K562 (cell line): ENCODE data around the gene UBXN11. TPM values are rescaled to one million over a fixed set of nuclear protein-coding genes. Genes with fewer than 3 reads are reported as not detected.

Experiments
- ARID1B ChIP-seq: fragments of 450-650 bp; IDR thresholded peaks from 2 replicates; pipeline ENCODE4 v1.6.1; 2016; ENCODE audit warnings: antibody characterized with exemption, mild to moderate bottlenecking, inconsistent platforms
- ARID2 ChIP-seq: fragments of 450-650 bp; IDR thresholded peaks from 2 replicates; pipeline ENCODE4 v1.6.1; 2017; ENCODE audit warnings: antibody characterized with exemption, mild to moderate bottlenecking
- BACH1 ChIP-seq: fragments of 200-800 bp; sonication (Bioruptor generic); IDR thresholded peaks from 2 replicates; pipeline ENCODE4 v1.6.1; 2016; ENCODE audit warnings: missing genetic modification characterization, missing compliant biosample characterization
- ELF4 ChIP-seq: fragments of 450-650 bp; formaldehyde crosslinking; IDR thresholded peaks from 2 replicates; pipeline ENCODE4 v1.4.0; 2022; ENCODE audit warnings: missing genetic modification characterization
- FOXJ3 ChIP-seq: sonication (generic); formaldehyde crosslinking; IDR thresholded peaks from 2 replicates; pipeline ENCODE4 v1.4.0; 2020; ENCODE audit warnings: mild to moderate bottlenecking, missing genetic modification reagents
- GTF2E2 ChIP-seq: fragments of 200-800 bp; sonication (Bioruptor generic); IDR thresholded peaks from 2 replicates; pipeline ENCODE4 v1.6.1; 2016; ENCODE audit warnings: missing genetic modification characterization, missing compliant biosample characterization
- HMG20A ChIP-seq: fragments of 450-650 bp; formaldehyde crosslinking; conservative IDR thresholded peaks from 2 replicates; pipeline ENCODE4 v1.4.0; 2020; ENCODE audit warnings: mild to moderate bottlenecking, mixed read lengths
- NFIX ChIP-seq: fragments of 250-450 bp; sonication (Bioruptor Pico); IDR thresholded peaks from 2 replicates; pipeline ENCODE4 v1.4.0; 2020; ENCODE audit warnings: low read depth, mild to moderate bottlenecking, moderate library complexity
- NR4A1 ChIP-seq, 2 experiments: fragments of 250-450 bp in 1 of 2; fragments of 450-650 bp in 1 of 2; sonication (Bioruptor Pico) in 1 of 2; IDR thresholded peaks; 2 replicates each; pipeline versions ENCODE4 v1.4.0 to v1.6.1; 2016 to 2020; ENCODE audit warnings: mild to moderate bottlenecking in 2 of 2, missing compliant biosample characterization in 1 of 2, missing genetic modification characterization in 1 of 2, moderate library complexity in 1 of 2
- PHF21A ChIP-seq: fragments of 450-650 bp; IDR thresholded peaks from 2 replicates; pipeline ENCODE4 v1.6.1; 2017; ENCODE audit warnings: low read depth, borderline replicate concordance
- POLR2G ChIP-seq: fragments of 200-400 bp; formaldehyde crosslinking; IDR thresholded peaks from 2 replicates; pipeline ENCODE4 v1.6.1; 2017; ENCODE audit warnings: low read depth, mild to moderate bottlenecking, antibody characterized with exemption, low read length, moderate library complexity
- POLR2H ChIP-seq: IDR thresholded peaks from 2 replicates; pipeline ENCODE4 v1.6.1; 2016; ENCODE audit warnings: missing genetic modification characterization, low read depth, mild to moderate bottlenecking, control low read depth, missing compliant biosample characterization, moderate library complexity
- RBM39 ChIP-seq: fragments of 200-400 bp; formaldehyde crosslinking; optimal IDR thresholded peaks from 2 replicates; pipeline ENCODE3; 2018; ENCODE audit warnings: low read depth, low read length
- SP1 ChIP-seq: sonication (generic); formaldehyde crosslinking; IDR thresholded peaks from 2 replicates; pipeline ENCODE4 v1.8.1; 2022; ENCODE audit warnings: mild to moderate bottlenecking, missing genetic modification reagents
- TAF15 ChIP-seq: fragments of 200-400 bp; formaldehyde crosslinking; IDR thresholded peaks from 2 replicates; pipeline ENCODE4 v1.6.1; 2017; ENCODE audit warnings: mild to moderate bottlenecking, low read depth, low read length, moderate library complexity
- USF2 ChIP-seq: sonication (generic); formaldehyde crosslinking; IDR thresholded peaks from 2 replicates; pipeline ENCODE4 v1.5.0; 2020; ENCODE audit warnings: missing genetic modification reagents
- ZNF197 ChIP-seq: fragments of 200-800 bp; sonication (Bioruptor generic); IDR thresholded peaks from 2 replicates; pipeline ENCODE4 v1.6.1; 2016; ENCODE audit warnings: low read depth, missing genetic modification characterization, missing compliant biosample characterization
- ZNF217 ChIP-seq: sonication (generic); formaldehyde crosslinking; IDR thresholded peaks from 2 replicates; pipeline ENCODE4 v1.8.0; 2022; ENCODE audit warnings: mild to moderate bottlenecking, missing genetic modification reagents
- ZNF253 ChIP-seq: fragments of 250-450 bp; sonication (Bioruptor Pico); conservative IDR thresholded peaks from 2 replicates; pipeline ENCODE4 v1.6.1; 2021; ENCODE audit warnings: mild to moderate bottlenecking
- ZNF408 ChIP-seq: fragments of 250-450 bp; sonication (Bioruptor Pico); IDR thresholded peaks from 2 replicates; pipeline ENCODE4 v1.4.0; 2020; ENCODE audit warnings: low read depth, mild to moderate bottlenecking, moderate library complexity
- ZNF717 ChIP-seq: fragments of 250-450 bp; sonication (Bioruptor Pico); IDR thresholded peaks from 2 replicates; pipeline ENCODE4 v1.5.0; 2021
- polyA plus RNA-seq, 8 experiments: library from polyadenylated mRNA; depleted of rRNA in 4 of 8; stranded (reverse) in 5 of 8; unstranded in 3 of 8; fragments of >200 nt; fragmentation: Nextera tagmentation in 2 of 8; fragmentation: Illumina TruSeq in 1 of 8; extraction: Ambion mirVana in 2 of 8; extraction: Trizol in 1 of 8; gene quantifications; 2 replicates each; pipeline versions ENCODE4 v1.2.1 to v1.2.3, GENCODE V29; 2011 to 2014; ENCODE audit warnings: inconsistent platforms in 1 of 8, missing spikeins in 1 of 8
- total RNA-seq, 7 experiments: library from RNA; depleted of rRNA in 6 of 7; stranded (reverse); fragments of >200 nt in 6 of 7; fragmentation: Illumina TruSeq in 2 of 7; extraction: Trizol in 2 of 7; gene quantifications; 2 replicates each; pipeline versions ENCODE4 v1.2.1 to v1.2.3, GENCODE V29; 2011 to 2021; ENCODE audit warnings: low replicate concordance in 1 of 7
- TF ChIP-seq, protein P1 (sequence below), 2 experiments: IDR thresholded peaks; 2 replicates each; pipeline ENCODE4 v1.6.1; 2011; ENCODE audit warnings: borderline replicate concordance in 1 of 2, control low read depth in 1 of 2, low read depth in 1 of 2, low read length in 1 of 2, mild to moderate bottlenecking in 1 of 2, mixed read lengths in 1 of 2, moderate library complexity in 1 of 2; ENCODE audit not compliant: insufficient read depth in 1 of 2, insufficient read length in 1 of 2, poor library complexity in 1 of 2, severe bottlenecking in 1 of 2; ENCODE audit errors: extremely low read depth in 1 of 2
- TF ChIP-seq, protein P2 (sequence below): fragments of 450-650 bp; formaldehyde crosslinking; conservative IDR thresholded peaks from 2 replicates; pipeline ENCODE4 v1.4.0; 2022; ENCODE audit warnings: mild to moderate bottlenecking, missing genetic modification characterization
- TF ChIP-seq, protein P3 (sequence below): IDR thresholded peaks from 2 replicates; pipeline ENCODE4 v1.6.1; 2016; ENCODE audit warnings: missing genetic modification characterization, missing compliant biosample characterization

UBXN11 gene
- total and polyA plus RNA-seq, 9 of the 15 experiments (the other 6 are each of a cell fraction or from before 2014, with no cell fraction given): 0.48 to 34.3 (median 11.3) TPM

DNA sequence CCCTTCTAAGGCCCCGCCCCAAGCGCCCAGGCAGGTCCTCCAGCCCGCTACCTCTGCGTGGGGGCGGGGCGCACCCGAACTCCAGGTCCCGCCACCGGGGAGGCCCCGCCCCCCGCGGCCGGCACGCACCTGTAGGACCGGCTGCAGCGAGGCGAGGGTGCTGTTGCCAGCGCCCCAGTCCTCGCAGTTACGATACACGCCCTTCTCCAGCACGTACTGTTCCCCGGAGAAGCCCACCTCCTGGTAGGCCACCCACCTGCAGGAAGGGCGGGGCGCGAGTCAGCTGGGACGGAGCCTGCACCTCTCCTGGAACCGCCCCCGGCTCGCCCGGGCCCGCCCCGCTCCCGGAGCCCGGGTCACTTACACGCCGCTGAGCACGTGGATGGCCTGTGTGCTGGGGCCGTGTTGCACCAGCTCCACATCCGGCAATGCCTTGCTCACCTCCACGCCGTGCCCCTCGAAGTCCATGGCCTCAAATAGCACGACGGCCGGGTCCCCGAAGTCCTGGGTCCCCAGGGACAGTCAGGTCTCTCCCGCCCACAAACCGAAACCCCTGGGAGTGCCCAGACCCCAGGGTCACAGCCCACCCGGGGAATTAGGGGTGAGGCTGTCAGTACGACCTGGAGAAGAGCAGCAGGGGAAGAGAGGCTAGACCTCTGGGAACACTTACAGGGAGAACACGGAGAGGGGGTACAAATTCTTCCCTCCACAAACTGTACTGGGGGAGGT is 30.2 kb upstream of the UBXN11 start (continued):
- TF ChIP-seq, protein P1, sequence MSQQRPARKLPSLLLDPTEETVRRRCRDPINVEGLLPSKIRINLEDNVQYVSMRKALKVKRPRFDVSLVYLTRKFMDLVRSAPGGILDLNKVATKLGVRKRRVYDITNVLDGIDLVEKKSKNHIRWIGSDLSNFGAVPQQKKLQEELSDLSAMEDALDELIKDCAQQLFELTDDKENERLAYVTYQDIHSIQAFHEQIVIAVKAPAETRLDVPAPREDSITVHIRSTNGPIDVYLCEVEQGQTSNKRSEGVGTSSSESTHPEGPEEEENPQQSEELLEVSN (IDR thresholded peaks at IDR 0.05; ENCODE audit: borderline replicate concordance in 1 of 2, extremely low read depth in 1 of 2, insufficient read depth in 1 of 2, insufficient read length in 1 of 2, low read depth in 1 of 2, low read length in 1 of 2, poor library complexity in 1 of 2, severe bottlenecking in 1 of 2): peak; percentile 94 to 99
- peak; percentile 86 for TF ChIP-seq BACH1
- TF ChIP-seq, protein P2, sequence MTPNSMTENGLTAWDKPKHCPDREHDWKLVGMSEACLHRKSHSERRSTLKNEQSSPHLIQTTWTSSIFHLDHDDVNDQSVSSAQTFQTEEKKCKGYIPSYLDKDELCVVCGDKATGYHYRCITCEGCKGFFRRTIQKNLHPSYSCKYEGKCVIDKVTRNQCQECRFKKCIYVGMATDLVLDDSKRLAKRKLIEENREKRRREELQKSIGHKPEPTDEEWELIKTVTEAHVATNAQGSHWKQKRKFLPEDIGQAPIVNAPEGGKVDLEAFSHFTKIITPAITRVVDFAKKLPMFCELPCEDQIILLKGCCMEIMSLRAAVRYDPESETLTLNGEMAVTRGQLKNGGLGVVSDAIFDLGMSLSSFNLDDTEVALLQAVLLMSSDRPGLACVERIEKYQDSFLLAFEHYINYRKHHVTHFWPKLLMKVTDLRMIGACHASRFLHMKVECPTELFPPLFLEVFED (CRISPR knock-in tag): peak; percentile 97
- TF ChIP-seq NR4A1 (CRISPR knock-in tag; IDR thresholded peaks at IDR 0.05): peak; percentile 90
- TF ChIP-seq NR4A1 (tag; IDR thresholded peaks at IDR 0.05): peak; percentile 98
- no peak for TF ChIP-seq RBM39
- TF ChIP-seq ZNF253 (CRISPR knock-in tag): no peak
- peak; percentile 6; the same call in 1 of the 2 replicates for TF ChIP-seq PHF21A
- TF ChIP-seq ZNF197 (CRISPR knock-in tag): peak; percentile 94
- TF ChIP-seq ZNF408 (CRISPR knock-in tag): no peak
- no peak for TF ChIP-seq HMG20A
- TF ChIP-seq ZNF217: no peak
- no peak for TF ChIP-seq TAF15
- TF ChIP-seq POLR2G: peak; percentile 90
- peak; percentile 39; the same call in 1 of the 2 replicates for TF ChIP-seq ARID2
- TF ChIP-seq SP1 (CRISPR knock-in tag): peak; percentile 97
- no peak for TF ChIP-seq ZNF717
- peak; percentile 85 for TF ChIP-seq ELF4 (CRISPR knock-in tag)
- no peak for TF ChIP-seq POLR2H (tag)
- TF ChIP-seq USF2 (CRISPR knock-in tag): peak; percentile 70
- no peak for TF ChIP-seq FOXJ3 (CRISPR knock-in tag)
- TF ChIP-seq, protein P3, sequence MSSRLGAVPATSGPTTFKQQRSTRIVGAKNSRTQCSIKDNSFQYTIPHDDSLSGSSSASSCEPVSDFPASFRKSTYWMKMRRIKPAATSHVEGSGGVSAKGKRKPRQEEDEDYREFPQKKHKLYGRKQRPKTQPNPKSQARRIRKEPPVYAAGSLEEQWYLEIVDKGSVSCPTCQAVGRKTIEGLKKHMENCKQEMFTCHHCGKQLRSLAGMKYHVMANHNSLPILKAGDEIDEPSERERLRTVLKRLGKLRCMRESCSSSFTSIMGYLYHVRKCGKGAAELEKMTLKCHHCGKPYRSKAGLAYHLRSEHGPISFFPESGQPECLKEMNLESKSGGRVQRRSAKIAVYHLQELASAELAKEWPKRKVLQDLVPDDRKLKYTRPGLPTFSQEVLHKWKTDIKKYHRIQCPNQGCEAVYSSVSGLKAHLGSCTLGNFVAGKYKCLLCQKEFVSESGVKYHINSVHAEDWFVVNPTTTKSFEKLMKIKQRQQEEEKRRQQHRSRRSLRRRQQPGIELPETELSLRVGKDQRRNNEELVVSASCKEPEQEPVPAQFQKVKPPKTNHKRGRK: no peak
- TF ChIP-seq GTF2E2 (tag): peak; percentile 69
- peak; percentile 7; the same call in 1 of the 2 replicates for TF ChIP-seq NFIX (CRISPR knock-in tag)
- TF ChIP-seq ARID1B: peak; percentile 67
